IPS-18a (cell line): ENCODE measurements around the gene DOCK11.

Experiments used
- H3K27ac ChIP-seq: one replicate; pipeline ENCODE4 v1.5.1; 2013; ENCODE audit warnings: low read length
- H3K27me3 ChIP-seq: one replicate; pipeline ENCODE4 v1.6.1; 2013; ENCODE audit warnings: mild to moderate bottlenecking, low read length; ENCODE audit not compliant: control insufficient read depth, insufficient read depth
- H3K36me3 ChIP-seq: one replicate; pipeline ENCODE4 v1.6.1; 2013; ENCODE audit warnings: low read depth, low read length; ENCODE audit not compliant: control insufficient read depth
- H3K4me1 ChIP-seq: one replicate; pipeline ENCODE4 v1.6.1; 2013; ENCODE audit warnings: low read depth, low read length; ENCODE audit not compliant: control insufficient read depth
- H3K4me3 ChIP-seq: one replicate; pipeline ENCODE4 v1.5.1; 2013; ENCODE audit warnings: low read length
- H3K9ac ChIP-seq: one replicate; pipeline ENCODE4 v1.6.1; 2013; ENCODE audit warnings: mild to moderate bottlenecking, low read length, moderate library complexity
- H3K9me3 ChIP-seq: one replicate; pipeline ENCODE4 v1.6.1; 2013; ENCODE audit warnings: low read depth, low read length; ENCODE audit not compliant: control insufficient read depth

DOCK11 gene

GRCh38 chrX:118614150-118614549, 118.5 kb downstream of the DOCK11 start:
- Histone ChIP-seq H3K27me3 (no peaks in the 10 kb centered on the region), H3K4me3 (no peak overlapping the region), H3K36me3 (no peaks in the 10 kb centered on the region), H3K4me1 (peaks cover 7% of the 10 kb centered on the region), H3K9ac (no peak overlapping the region), H3K27ac (no peak overlapping the region), H3K9me3 (no peaks in the 10 kb centered on the region)

- H3K9ac ChIP-seq, result no peak overlapping the region
- no peaks in the 10 kb centered on the region for H3K27me3 ChIP-seq
- no peak overlapping the region for H3K27ac ChIP-seq
- H3K9me3 ChIP-seq, result no peaks in the 10 kb centered on the region
- H3K4me1 ChIP-seq, result peaks cover 7% of the 10 kb centered on the region
- no peak overlapping the region for H3K4me3 ChIP-seq
- H3K36me3 ChIP-seq, result no peaks in the 10 kb centered on the region
These were observed 119.5 kb downstream of the DOCK11 start for GRCh38 chrX:118615141-118615540.

GRCh38 chrX:118621081-118621759, 125.6 kb downstream of the DOCK11 start:
- peaks cover 4% of the 10 kb centered on the region for H3K9me3 ChIP-seq
- H3K27ac ChIP-seq, result no peak overlapping the region
- H3K4me3 ChIP-seq, result no peak overlapping the region
- H3K4me1 ChIP-seq, result peaks cover 5% of the 10 kb centered on the region
- no peaks in the 10 kb centered on the region for H3K36me3 ChIP-seq
- H3K27me3 ChIP-seq, result no peaks in the 10 kb centered on the region
- no peak overlapping the region for H3K9ac ChIP-seq

- peaks cover 4% of the 10 kb centered on the region for H3K9me3 ChIP-seq
- no peaks in the 10 kb centered on the region for H3K36me3 ChIP-seq
- no peaks in the 10 kb centered on the region for H3K27me3 ChIP-seq
These were observed 127.4 kb downstream of the DOCK11 start for GRCh38 chrX:118623062-118623461.

GRCh38 chrX:118626346-118626745, 130.7 kb downstream of the DOCK11 start:
- Histone ChIP-seq H3K4me3 (no peak overlapping the region), H3K27me3 (no peaks in the 10 kb centered on the region), H3K9me3 (peaks cover 4% of the 10 kb centered on the region), H3K4me1 (no peaks in the 10 kb centered on the region), H3K36me3 (no peaks in the 10 kb centered on the region), H3K27ac (no peak overlapping the region), H3K9ac (no peak overlapping the region)

More at GRCh38 chrX:118623062-118623461, 127.4 kb downstream of the DOCK11 start:
- Histone ChIP-seq H3K27ac (no peak overlapping the region), H3K9ac (no peak overlapping the region), H3K4me3 (no peak overlapping the region), H3K4me1 (no peaks in the 10 kb centered on the region)

DNA sequence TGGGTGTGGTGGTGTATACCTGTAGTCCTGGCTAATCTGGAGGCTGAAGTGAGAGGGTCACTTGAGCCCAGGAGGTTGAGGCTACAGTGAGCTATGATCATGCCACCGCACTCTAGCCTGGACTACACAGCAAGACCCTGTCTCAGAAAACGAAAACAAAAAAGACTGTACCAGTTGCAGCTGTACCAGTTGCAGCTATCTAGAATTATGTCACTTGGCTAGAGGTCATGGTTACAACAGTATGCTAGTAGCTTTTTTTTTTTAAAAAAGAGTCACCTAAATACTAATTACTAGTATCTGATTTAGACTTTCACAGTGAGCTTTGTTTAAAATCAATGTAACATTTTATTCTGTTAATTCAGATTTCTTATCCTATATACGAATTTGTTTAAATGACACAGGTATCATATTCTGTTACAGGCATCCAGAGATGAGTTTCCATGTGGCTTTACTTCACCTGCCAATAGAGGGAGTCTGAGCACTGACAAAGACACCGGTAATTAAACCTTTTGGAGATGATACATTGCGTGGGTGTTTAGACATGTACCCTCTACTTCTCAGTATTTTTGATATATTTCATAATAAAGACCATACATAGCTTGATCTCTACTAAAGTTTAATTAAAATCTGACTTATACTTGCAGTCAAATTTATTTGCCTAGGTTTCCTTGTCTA, 131.6 kb downstream of the DOCK11 start:
- no peaks in the 10 kb centered on the region for H3K4me1 ChIP-seq
- no peak overlapping the region for H3K4me3 ChIP-seq
- peaks cover 4% of the 10 kb centered on the region for H3K9me3 ChIP-seq
- no peak overlapping the region for H3K27ac ChIP-seq
- H3K36me3 ChIP-seq, result no peaks in the 10 kb centered on the region
- H3K9ac ChIP-seq, result no peak overlapping the region
- H3K27me3 ChIP-seq, result no peaks in the 10 kb centered on the region

DNA sequence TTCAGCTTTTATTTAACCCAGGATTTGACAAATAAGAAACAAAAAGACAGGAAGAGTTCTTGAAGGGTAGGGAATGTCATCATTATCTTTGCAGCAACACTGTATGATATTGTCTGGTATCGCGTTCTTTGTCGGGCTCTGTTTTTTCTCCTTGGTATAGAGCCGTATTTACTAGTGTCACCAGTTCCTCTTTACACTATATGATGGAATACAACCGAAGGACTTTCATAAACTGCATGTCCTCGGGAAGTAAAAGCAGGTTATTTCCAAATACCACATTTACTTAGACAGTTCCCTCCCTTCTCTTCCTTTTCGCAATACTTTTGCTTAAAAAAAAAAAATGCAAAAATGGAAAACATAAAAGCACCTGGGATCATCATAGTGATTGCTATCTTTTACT, 135.2 kb downstream of the DOCK11 start:
- H3K9ac ChIP-seq, result no peak overlapping the region
- H3K27me3 ChIP-seq, result no peaks in the 10 kb centered on the region
- H3K4me3 ChIP-seq, result no peak overlapping the region
- peaks cover 2% of the 10 kb centered on the region for H3K4me1 ChIP-seq
- peaks cover 4% of the 10 kb centered on the region for H3K9me3 ChIP-seq
- no peak overlapping the region for H3K27ac ChIP-seq
- no peaks in the 10 kb centered on the region for H3K36me3 ChIP-seq

- Histone ChIP-seq H3K27me3 (no peaks in the 10 kb centered on the region), H3K36me3 (no peaks in the 10 kb centered on the region), H3K27ac (no peak overlapping the region), H3K9ac (no peak overlapping the region), H3K9me3 (peaks cover 4% of the 10 kb centered on the region), H3K4me3 (no peak overlapping the region), H3K4me1 (peaks cover 2% of the 10 kb centered on the region)
These were observed 136.0 kb downstream of the DOCK11 start for GRCh38 chrX:118631586-118631985.

- Histone ChIP-seq H3K36me3 (no peaks in the 10 kb centered on the region), H3K27ac (no peak overlapping the region), H3K9me3 (peaks cover 4% of the 10 kb centered on the region)
These were observed 137.2 kb downstream of the DOCK11 start for GRCh38 chrX:118632862-118633261.

GRCh38 chrX:118633530-118633929, 137.9 kb downstream of the DOCK11 start:
- Histone ChIP-seq H3K4me1 (peaks cover 2% of the 10 kb centered on the region), H3K9ac (no peak overlapping the region), H3K27ac (no peak overlapping the region), H3K36me3 (no peaks in the 10 kb centered on the region), H3K4me3 (no peak overlapping the region), H3K27me3 (no peaks in the 10 kb centered on the region), H3K9me3 (peaks cover 4% of the 10 kb centered on the region)

More at GRCh38 chrX:118632862-118633261, 137.2 kb downstream of the DOCK11 start:
- H3K9ac ChIP-seq, result no peak overlapping the region
- peaks cover 2% of the 10 kb centered on the region for H3K4me1 ChIP-seq
- H3K27me3 ChIP-seq, result no peaks in the 10 kb centered on the region
- no peak overlapping the region for H3K4me3 ChIP-seq

- H3K9ac ChIP-seq, result no peak overlapping the region
- no peak overlapping the region for H3K27ac ChIP-seq
- peaks cover 2% of the 10 kb centered on the region for H3K4me1 ChIP-seq
- no peak overlapping the region for H3K4me3 ChIP-seq
- H3K9me3 ChIP-seq, result peaks cover 4% of the 10 kb centered on the region
- no peaks in the 10 kb centered on the region for H3K27me3 ChIP-seq
- no peaks in the 10 kb centered on the region for H3K36me3 ChIP-seq
These were observed 138.7 kb downstream of the DOCK11 start for GRCh38 chrX:118634336-118634735.

GRCh38 chrX:118637997-118638396, 142.4 kb downstream of the DOCK11 start:
- H3K9me3 ChIP-seq, result no peaks in the 10 kb centered on the region
- no peak overlapping the region for H3K4me3 ChIP-seq
- peaks cover 2% of the 10 kb centered on the region for H3K4me1 ChIP-seq
- H3K36me3 ChIP-seq, result no peaks in the 10 kb centered on the region
- no peak overlapping the region for H3K27ac ChIP-seq
- no peak overlapping the region for H3K9ac ChIP-seq
- H3K27me3 ChIP-seq, result no peaks in the 10 kb centered on the region
